Thoracic aorta (tissue), 2 donors: ENCODE measurements around the gene EBF4. TPM values are rescaled to one million over a fixed set of nuclear protein-coding genes. Genes with fewer than 3 reads are reported as not detected.

Experiments
- ATAC-seq: fragments of 150-250 bp; one replicate; pipeline ENCODE4 v1.8.0; 2017; ENCODE audit warnings: low read depth; ENCODE audit not compliant: insufficient number of reproducible peaks, low FRiP score
- DNase-seq: peaks from one replicate; pipeline ENCODE4 v3.0.0-alpha.2; 2020; ENCODE audit warnings: low spot score
- H3K27ac ChIP-seq, 2 donors: fragments of 200-600 bp; sonication (generic); 1 replicate in 1 of 2; 2 replicates in 1 of 2; pipeline ENCODE4 v1.5.1; 2016; ENCODE audit warnings: mild to moderate bottlenecking in 2 of 2, moderate library complexity in 2 of 2
- H3K27me3 ChIP-seq: fragments of 200-600 bp; sonication (generic); replicated peaks from 2 replicates; pipeline ENCODE4 v1.6.0; 2016; ENCODE audit warnings: mild to moderate bottlenecking; ENCODE audit not compliant: insufficient read depth
- H3K36me3 ChIP-seq: fragments of 200-600 bp; sonication (generic); one replicate; pipeline ENCODE4 v1.5.1; 2016
- H3K4me1 ChIP-seq, 2 donors: fragments of 200-600 bp; sonication (generic); 1 replicate in 1 of 2; 2 replicates in 1 of 2; pipeline versions ENCODE4 v1.5.1 to v1.6.0; 2016; ENCODE audit warnings: low read depth in 2 of 2, mild to moderate bottlenecking in 1 of 2; ENCODE audit not compliant: control insufficient read depth in 1 of 2
- H3K4me3 ChIP-seq: fragments of 200-600 bp; sonication (generic); 2 replicates; pipeline ENCODE4 v1.5.1; 2016; ENCODE audit warnings: mild to moderate bottlenecking
- H3K9me3 ChIP-seq: fragments of 200-600 bp; sonication (generic); 2 replicates; pipeline ENCODE4 v1.5.1; 2016
- CTCF ChIP-seq: fragments of 200-600 bp; sonication (generic); IDR thresholded peaks from one replicate; pipeline ENCODE4 v1.5.1; 2019; ENCODE audit warnings: antibody characterized with exemption
- total RNA-seq, 2 donors: library from RNA; depleted of rRNA; stranded (reverse); fragments of >200 nt; gene quantifications; one replicate each; pipeline versions ENCODE4 v1.1.0 to v1.2.3, GENCODE V29; 2016

The EBF4 gene
- total RNA-seq, 2 donors from 2014 or later = 14.1 to 16.6 TPM

- no peak for DNase-seq
- Histone ChIP-seq H3K36me3 (no peaks in the 10 kb centered on the region), H3K4me1 (peaks cover under 1 to 3% of the 10 kb centered on the region in 2 donors), H3K4me3 (no peak overlapping the region), H3K9me3 (no peaks in the 10 kb centered on the region), H3K27me3 (no peaks in the 10 kb centered on the region), H3K27ac (no peak overlapping the region)
- no peak for TF ChIP-seq CTCF
- ATAC-seq = no peak
Measured at GRCh38 chr20:2757969-2758368, 65.4 kb downstream of the EBF4 start.

GRCh38 chr20:2759143-2759542, 66.6 kb downstream of the EBF4 start:
- Histone ChIP-seq H3K36me3 (no peaks in the 10 kb centered on the region), H3K27ac (no peak overlapping the region), H3K4me3 (no peak overlapping the region), H3K9me3 (no peaks in the 10 kb centered on the region), H3K27me3 (no peaks in the 10 kb centered on the region), H3K4me1 (no peaks in the 10 kb centered on the region)
- TF ChIP-seq CTCF = no peak
- ATAC-seq = no peak
- DNase-seq = no peak

GRCh38 chr20:2759603-2760296, 67.2 kb downstream of the EBF4 start:
- H3K27me3 ChIP-seq = no peaks in the 10 kb centered on the region
- TF ChIP-seq CTCF = no peak
- no peak overlapping the region for H3K27ac ChIP-seq
- ATAC-seq = no peak
- no peak for DNase-seq
- H3K36me3 ChIP-seq = no peaks in the 10 kb centered on the region
- H3K9me3 ChIP-seq = no peaks in the 10 kb centered on the region
- H3K4me3 ChIP-seq = no peak overlapping the region
- no peaks in the 10 kb centered on the region for H3K4me1 ChIP-seq

GRCh38 chr20:2760297-2760951, 67.8 kb downstream of the EBF4 start:
- Histone ChIP-seq H3K36me3 (no peaks in the 10 kb centered on the region), H3K27me3 (no peaks in the 10 kb centered on the region), H3K9me3 (no peaks in the 10 kb centered on the region), H3K4me3 (no peak overlapping the region), H3K4me1 (no peaks in the 10 kb centered on the region), H3K27ac (no peak overlapping the region)
- ATAC-seq (no peak), DNase-seq (no peak)
- no peak for TF ChIP-seq CTCF

GRCh38 chr20:2760952-2761305, 68.3 kb downstream of the EBF4 start:
- ATAC-seq = no peak
- no peaks in the 10 kb centered on the region for H3K36me3 ChIP-seq
- H3K4me3 ChIP-seq = no peak overlapping the region
- no peak overlapping the region for H3K27ac ChIP-seq
- no peaks in the 10 kb centered on the region for H3K9me3 ChIP-seq
- no peak for TF ChIP-seq CTCF
- H3K27me3 ChIP-seq = no peaks in the 10 kb centered on the region
- no peaks in the 10 kb centered on the region for H3K4me1 ChIP-seq
- no peak for DNase-seq
